Measurements from ENCODE around the gene INTS11. TPM values are rescaled to one million over a fixed set of nuclear protein-coding genes. Genes with fewer than 3 reads are reported as not detected.

INTS11 gene
- total RNA-seq, 1 experiment from 2014 or later, result 139 TPM

DNA sequence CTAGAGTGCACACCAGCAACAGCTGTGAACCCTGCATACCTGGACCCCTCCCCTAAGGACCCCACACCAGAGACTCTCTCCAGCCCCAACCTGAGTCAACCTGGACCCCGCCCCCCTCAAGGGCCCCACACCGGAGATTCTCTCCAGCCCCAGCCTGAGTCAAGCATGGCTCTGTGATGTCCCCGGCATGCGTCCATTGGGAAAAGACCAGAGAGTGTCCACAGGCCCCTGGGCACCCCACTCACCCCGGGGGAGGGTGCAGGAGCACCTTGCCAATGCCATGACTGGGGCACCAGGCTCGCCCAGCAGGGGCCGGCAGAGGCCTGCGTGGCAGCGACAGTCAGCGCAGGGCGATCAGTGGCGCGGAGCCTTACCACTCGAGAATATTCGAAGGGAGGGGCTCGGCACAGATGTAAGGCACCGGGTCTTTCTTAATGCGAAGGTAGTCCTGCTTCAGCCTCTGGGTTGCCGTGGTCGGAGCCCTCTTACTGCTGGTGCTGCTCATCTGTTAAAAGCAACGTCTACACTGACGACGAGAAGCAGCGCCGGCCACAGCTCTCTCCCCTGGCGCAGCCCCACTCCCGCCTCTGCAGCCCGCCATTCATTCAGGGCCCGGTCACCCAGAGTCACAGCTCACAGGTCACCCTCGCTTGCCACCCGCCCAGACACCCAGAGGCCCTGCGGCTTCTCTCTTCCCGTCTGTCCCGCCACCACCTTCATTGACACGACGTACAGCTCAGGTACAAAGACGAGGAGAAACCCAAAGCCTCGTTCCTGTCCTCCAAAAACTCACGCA is 56.8 kb downstream of the INTS11 start:
- WGBS (ENCODE audit: extremely low coverage, insufficient read length, low lambda C conversion rate), result no CpG with 5 or more reads among the region's 39 CpGs
- Histone ChIP-seq H3K4ac (ENCODE audit: low read depth, low read length) (no peak overlapping the region), H3T11ph (ENCODE audit: low read length) (no peak overlapping the region), H3K9ac (ENCODE audit: extremely low read depth, insufficient read length, low read length) (no peak overlapping the region), H3K56ac (ENCODE audit: insufficient read length, low read depth, low read length) (no peak overlapping the region), H3K4me2 (ENCODE audit: insufficient read depth, insufficient read length, low read length) (no peak overlapping the region), H4K8ac (replicated peaks; ENCODE audit: insufficient read length, low read depth, low read length) (no peak overlapping the region), H3K18ac (ENCODE audit: insufficient read length, low read depth, low read length) (no peak overlapping the region), H3K23me2 (ENCODE audit: insufficient read length, low read depth, low read length, poor library complexity, severe bottlenecking) (peaks cover 3% of the 10 kb centered on the region), H3K79me1 (ENCODE audit: insufficient read depth, low read depth, low read length, poor library complexity, severe bottlenecking) (peaks cover 16% of the 10 kb centered on the region), H3K14ac (ENCODE audit: insufficient read depth, low read length) (no peak overlapping the region), H3K9me3 (ENCODE audit: control insufficient read depth, low read depth, low read length) (no peaks in the 10 kb centered on the region), H2AK5ac (ENCODE audit: insufficient read length, low read length) (no peak overlapping the region), H2BK5ac (ENCODE audit: insufficient read length, low read length) (no peak overlapping the region), H3K23ac (ENCODE audit: insufficient read length, low read depth, low read length) (no peak overlapping the region), H2AFZ (ENCODE audit: low read length) (no peak overlapping the region), H3K4me1 (ENCODE audit: insufficient read depth, low read length) (peaks cover 5% of the 10 kb centered on the region; the same call in 1 of the 2 replicates), H3K27me3 (ENCODE audit: insufficient read depth, low read length) (no peaks in the 10 kb centered on the region), H3K27ac (ENCODE audit: insufficient read length, low read depth, low read length) (no peak overlapping the region), H4K91ac (ENCODE audit: insufficient read length, low read depth, low read length) (no peak overlapping the region), H2BK120ac (ENCODE audit: low read depth, low read length, poor library complexity, severe bottlenecking) (no peak overlapping the region), H2BK20ac (ENCODE audit: low read depth, low read length, poor library complexity, severe bottlenecking) (no peak overlapping the region), H4K20me1 (ENCODE audit: control insufficient read depth, insufficient read depth, insufficient read length) (peaks cover 2% of the 10 kb centered on the region), H4K5ac (ENCODE audit: insufficient read length, low read depth, low read length) (no peak overlapping the region), H3K79me2 (ENCODE audit: insufficient read depth, low read length) (peaks cover 19% of the 10 kb centered on the region; the same call in 1 of the 2 replicates), H2BK15ac (ENCODE audit: low read depth, low read length) (no peak overlapping the region), H2BK12ac (ENCODE audit: insufficient read length, low read depth, low read length) (no peak overlapping the region)
- TF ChIP-seq, protein P1, sequence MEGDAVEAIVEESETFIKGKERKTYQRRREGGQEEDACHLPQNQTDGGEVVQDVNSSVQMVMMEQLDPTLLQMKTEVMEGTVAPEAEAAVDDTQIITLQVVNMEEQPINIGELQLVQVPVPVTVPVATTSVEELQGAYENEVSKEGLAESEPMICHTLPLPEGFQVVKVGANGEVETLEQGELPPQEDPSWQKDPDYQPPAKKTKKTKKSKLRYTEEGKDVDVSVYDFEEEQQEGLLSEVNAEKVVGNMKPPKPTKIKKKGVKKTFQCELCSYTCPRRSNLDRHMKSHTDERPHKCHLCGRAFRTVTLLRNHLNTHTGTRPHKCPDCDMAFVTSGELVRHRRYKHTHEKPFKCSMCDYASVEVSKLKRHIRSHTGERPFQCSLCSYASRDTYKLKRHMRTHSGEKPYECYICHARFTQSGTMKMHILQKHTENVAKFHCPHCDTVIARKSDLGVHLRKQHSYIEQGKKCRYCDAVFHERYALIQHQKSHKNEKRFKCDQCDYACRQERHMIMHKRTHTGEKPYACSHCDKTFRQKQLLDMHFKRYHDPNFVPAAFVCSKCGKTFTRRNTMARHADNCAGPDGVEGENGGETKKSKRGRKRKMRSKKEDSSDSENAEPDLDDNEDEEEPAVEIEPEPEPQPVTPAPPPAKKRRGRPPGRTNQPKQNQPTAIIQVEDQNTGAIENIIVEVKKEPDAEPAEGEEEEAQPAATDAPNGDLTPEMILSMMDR (conservative IDR thresholded peaks at IDR 0.05), result no peak
- H3K9me3 Mint-ChIP-seq, result no peaks in the 10 kb centered on the region; a peak in 1 of 5 replicates
- H3K27ac Mint-ChIP-seq, result no peak overlapping the region; a peak in 1 of 7 replicates
- peaks cover 39 to 64% (median 63%) of the 10 kb centered on the region in 3 experiments; a peak in 6 of 7 replicates for H3K36me3 Mint-ChIP-seq (ENCODE audit: insufficient read depth in 1 of 3, low read depth in 3 of 3)
- H3K4me3 Mint-ChIP-seq, result no peak overlapping the region
- H3K4me1 Mint-ChIP-seq, result peaks cover 22 to 25% of the 10 kb centered on the region in 2 experiments
- H3K27me3 Mint-ChIP-seq (ENCODE audit: low read depth), result no peaks in the 10 kb centered on the region
- no peak for DNase-seq
